ENCODE data around the gene LDB1. TPM values are rescaled to one million over a fixed set of nuclear protein-coding genes. Genes with fewer than 3 reads are reported as not detected.

The LDB1 gene
- total and polyA plus RNA-seq, 2 of the 13 experiments (the other 11 are each of a cell fraction or from before 2014, with no cell fraction given): 17.2 to 45.5 TPM

DNA sequence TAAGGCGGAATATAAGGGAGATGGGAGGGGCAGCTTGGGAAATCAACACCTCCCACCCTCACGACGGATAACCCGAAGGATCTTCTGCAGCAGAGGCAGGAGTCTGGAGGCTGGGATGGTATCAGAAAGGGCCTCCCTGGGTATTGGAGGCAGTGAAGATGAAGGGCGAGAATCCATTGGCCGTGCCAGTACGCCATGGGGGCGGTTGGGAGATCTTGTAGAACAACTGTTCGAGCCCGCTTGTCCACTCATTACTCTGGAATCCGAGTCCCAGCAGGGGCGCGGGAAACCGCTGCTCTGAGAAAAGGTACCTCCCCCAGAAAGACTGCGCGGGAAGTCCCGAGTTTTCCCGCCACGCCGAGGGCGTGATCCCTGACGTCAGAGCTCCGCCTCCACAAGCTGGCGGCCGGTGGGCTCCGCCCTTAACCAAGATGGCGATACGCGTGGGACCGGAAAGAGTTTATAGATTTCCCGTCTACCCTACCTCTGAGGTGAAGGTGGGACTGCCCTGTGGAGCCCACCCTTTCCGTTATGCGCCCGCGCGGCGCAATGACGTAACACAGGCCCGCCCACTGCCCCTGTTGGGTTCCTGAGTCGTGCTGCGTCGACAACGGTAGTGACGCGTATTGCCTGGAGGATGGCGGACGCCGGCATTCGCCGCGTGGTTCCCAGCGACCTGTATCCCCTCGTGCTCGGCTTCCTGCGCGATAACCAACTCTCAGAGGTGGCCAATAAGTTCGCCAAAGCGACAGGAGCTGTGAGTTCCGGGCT is 31.8 kb upstream of the LDB1 start, which contains the start of gene NOLC1 (continued):
- TF ChIP-seq SNAPC2 (CRISPR knock-in tag; IDR thresholded peaks at IDR 0.05) (peak; percentile 94), FOXA1 (IDR thresholded peaks at IDR 0.05) (no peak), FOXA1 (CRISPR knock-in tag; IDR thresholded peaks at IDR 0.05) (peak; percentile 31; the same call in 1 of the 2 replicates), ZNF577 (CRISPR knock-in tag; IDR thresholded peaks at IDR 0.05; ENCODE audit: borderline replicate concordance, low read depth) (no peak), KDM2A (CRISPR knock-in tag; IDR thresholded peaks at IDR 0.05; ENCODE audit: borderline replicate concordance, low read depth) (peak; percentile 100), KMT2A (CRISPR knock-in tag; IDR thresholded peaks at IDR 0.05) (no peak; the same call in 1 of the 2 replicates), ZNF282 (IDR thresholded peaks at IDR 0.05; ENCODE audit: partially characterized antibody) (no peak), SETDB1 (CRISPR knock-in tag; IDR thresholded peaks at IDR 0.05; ENCODE audit: borderline replicate concordance) (no peak), ZEB1 (IDR thresholded peaks at IDR 0.05; ENCODE audit: insufficient replicate concordance, low read depth) (peak; percentile 70), ZNF121 (CRISPR knock-in tag; IDR thresholded peaks at IDR 0.05) (no peak), KDM5A (IDR thresholded peaks at IDR 0.05; ENCODE audit: borderline replicate concordance, low read length) (peak; percentile 89), FOSL1 (CRISPR knock-in tag; IDR thresholded peaks at IDR 0.05; ENCODE audit: borderline replicate concordance) (peak; percentile 47; the same call in 1 of the 2 replicates), BORCS8-MEF2B (CRISPR knock-in tag; IDR thresholded peaks at IDR 0.05) (peak; percentile 85), MEIS2 (CRISPR knock-in tag; IDR thresholded peaks at IDR 0.05) (peak; percentile 52; the same call in 1 of the 2 replicates), MZF1 (CRISPR knock-in tag; IDR thresholded peaks at IDR 0.05; ENCODE audit: borderline replicate concordance) (no peak), SIN3A (IDR thresholded peaks at IDR 0.05; ENCODE audit: borderline replicate concordance, low read depth, low read length) (peak; percentile 86; the same call in 1 of the 2 replicates), RARA (CRISPR knock-in tag; IDR thresholded peaks at IDR 0.05) (peak; percentile 35), NFKBIZ (CRISPR knock-in tag; IDR thresholded peaks at IDR 0.05) (peak; percentile 20; the same call in 1 of the 2 replicates), ZBTB8A (CRISPR knock-in tag; IDR thresholded peaks at IDR 0.05; ENCODE audit: borderline replicate concordance, low read depth) (no peak)
- TF ChIP-seq, protein P1, sequence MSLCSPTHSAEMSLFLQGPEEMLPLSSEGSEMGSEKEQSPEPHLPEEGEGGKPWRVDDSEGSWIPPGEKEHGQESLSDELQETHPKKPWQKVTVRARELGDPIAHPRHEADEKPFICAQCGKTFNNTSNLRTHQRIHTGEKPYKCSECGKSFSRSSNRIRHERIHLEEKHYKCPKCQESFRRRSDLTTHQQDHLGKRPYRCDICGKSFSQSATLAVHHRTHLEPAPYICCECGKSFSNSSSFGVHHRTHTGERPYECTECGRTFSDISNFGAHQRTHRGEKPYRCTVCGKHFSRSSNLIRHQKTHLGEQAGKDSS (CRISPR knock-in tag; IDR thresholded peaks at IDR 0.05; ENCODE audit: borderline replicate concordance, low read depth): peak; percentile 41; the same call in 1 of the 2 replicates
- TF ChIP-seq, protein P2, sequence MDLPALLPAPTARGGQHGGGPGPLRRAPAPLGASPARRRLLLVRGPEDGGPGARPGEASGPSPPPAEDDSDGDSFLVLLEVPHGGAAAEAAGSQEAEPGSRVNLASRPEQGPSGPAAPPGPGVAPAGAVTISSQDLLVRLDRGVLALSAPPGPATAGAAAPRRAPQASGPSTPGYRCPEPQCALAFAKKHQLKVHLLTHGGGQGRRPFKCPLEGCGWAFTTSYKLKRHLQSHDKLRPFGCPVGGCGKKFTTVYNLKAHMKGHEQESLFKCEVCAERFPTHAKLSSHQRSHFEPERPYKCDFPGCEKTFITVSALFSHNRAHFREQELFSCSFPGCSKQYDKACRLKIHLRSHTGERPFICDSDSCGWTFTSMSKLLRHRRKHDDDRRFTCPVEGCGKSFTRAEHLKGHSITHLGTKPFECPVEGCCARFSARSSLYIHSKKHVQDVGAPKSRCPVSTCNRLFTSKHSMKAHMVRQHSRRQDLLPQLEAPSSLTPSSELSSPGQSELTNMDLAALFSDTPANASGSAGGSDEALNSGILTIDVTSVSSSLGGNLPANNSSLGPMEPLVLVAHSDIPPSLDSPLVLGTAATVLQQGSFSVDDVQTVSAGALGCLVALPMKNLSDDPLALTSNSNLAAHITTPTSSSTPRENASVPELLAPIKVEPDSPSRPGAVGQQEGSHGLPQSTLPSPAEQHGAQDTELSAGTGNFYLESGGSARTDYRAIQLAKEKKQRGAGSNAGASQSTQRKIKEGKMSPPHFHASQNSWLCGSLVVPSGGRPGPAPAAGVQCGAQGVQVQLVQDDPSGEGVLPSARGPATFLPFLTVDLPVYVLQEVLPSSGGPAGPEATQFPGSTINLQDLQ (CRISPR knock-in tag; IDR thresholded peaks at IDR 0.05): 0 out of 2 replicates have a peak, but pooled peaks have one; percentile 3
- TF ChIP-seq, protein P3, sequence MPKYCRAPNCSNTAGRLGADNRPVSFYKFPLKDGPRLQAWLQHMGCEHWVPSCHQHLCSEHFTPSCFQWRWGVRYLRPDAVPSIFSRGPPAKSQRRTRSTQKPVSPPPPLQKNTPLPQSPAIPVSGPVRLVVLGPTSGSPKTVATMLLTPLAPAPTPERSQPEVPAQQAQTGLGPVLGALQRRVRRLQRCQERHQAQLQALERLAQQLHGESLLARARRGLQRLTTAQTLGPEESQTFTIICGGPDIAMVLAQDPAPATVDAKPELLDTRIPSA (CRISPR knock-in tag; IDR thresholded peaks at IDR 0.05; ENCODE audit: borderline replicate concordance): no peak
- TF ChIP-seq, protein P4, sequence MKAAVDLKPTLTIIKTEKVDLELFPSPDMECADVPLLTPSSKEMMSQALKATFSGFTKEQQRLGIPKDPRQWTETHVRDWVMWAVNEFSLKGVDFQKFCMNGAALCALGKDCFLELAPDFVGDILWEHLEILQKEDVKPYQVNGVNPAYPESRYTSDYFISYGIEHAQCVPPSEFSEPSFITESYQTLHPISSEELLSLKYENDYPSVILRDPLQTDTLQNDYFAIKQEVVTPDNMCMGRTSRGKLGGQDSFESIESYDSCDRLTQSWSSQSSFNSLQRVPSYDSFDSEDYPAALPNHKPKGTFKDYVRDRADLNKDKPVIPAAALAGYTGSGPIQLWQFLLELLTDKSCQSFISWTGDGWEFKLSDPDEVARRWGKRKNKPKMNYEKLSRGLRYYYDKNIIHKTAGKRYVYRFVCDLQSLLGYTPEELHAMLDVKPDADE (CRISPR knock-in tag; IDR thresholded peaks at IDR 0.05): peak; percentile 74; the same call in 1 of the 2 replicates
